GM19455 (cell line): ENCODE measurements around the gene PTGES3.

Experiments used
- ATAC-seq: cut with Tn5 transposase; IDR thresholded peaks from one replicate; pipeline ENCODE4 v1.9.1; 2021; ENCODE audit not compliant: unreplicated experiment

The PTGES3 gene

DNA sequence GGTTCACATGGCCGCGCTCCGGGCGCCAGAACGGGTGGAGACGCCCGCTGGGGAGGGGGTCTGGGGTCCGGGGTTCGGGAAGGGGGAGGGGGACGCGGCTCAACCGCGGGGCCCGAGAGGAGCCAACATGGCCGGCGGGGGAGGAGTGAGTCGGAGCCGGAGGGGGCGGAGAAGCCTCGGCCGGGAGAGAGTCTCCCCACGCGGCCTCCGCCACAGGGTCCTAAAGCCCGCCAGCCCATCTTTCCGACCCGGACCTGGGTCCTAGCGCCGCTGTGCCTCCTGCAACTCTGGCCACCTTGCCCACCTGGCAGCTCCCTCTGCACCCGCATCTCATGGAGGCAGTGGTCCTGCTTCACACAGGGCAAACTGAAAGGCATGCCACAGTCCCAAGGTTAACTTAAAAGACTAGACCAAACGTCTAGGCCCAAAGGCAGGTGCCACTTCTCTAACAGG lies 57.9 kb downstream of the PTGES3 start, which contains the start of gene BAZ2A:
TSS of gene BAZ2A (minus strand) at position 147 of the 453 bp plus-strand sequence. CDS start 12,796 bp downstream, outside the sequence.
- ATAC-seq: peak; percentile 60

DNA sequence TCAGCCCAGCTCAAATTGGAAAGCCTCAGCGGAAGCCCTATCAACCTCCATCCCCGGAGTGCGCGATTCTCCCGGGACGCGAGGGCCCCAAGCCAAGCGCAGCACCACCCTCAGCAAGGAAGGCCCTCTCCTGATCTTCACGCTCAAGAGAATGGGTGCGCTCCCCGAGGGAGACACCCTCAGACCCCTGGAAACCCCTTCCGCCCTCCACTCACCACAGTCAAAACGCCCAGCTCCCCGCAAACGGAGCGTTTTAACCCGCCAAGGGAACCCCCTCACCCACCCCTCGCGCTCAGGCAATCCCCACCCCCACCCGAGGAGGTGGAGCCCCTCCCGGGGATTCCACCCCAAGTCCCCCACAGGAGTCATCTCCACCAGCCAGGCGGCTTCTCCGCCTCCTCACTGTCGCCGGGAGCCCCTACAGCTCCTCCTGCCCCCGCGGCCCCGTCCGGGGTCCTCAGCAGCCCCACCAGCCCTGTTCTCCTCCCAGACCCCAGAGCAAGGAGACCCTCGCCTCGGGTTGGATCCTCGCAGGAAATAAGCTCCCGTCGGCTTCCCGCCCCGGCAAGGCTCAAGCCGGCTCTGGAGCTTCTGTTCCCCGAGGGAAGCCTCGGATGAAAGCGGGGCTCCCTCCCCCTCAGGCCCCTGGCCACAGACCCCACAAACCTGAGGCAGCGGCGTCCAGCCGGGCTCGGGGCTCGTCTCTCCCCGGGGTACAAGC lies 58.5 kb downstream of the PTGES3 start:
- ATAC-seq: peak; percentile 1

DNA sequence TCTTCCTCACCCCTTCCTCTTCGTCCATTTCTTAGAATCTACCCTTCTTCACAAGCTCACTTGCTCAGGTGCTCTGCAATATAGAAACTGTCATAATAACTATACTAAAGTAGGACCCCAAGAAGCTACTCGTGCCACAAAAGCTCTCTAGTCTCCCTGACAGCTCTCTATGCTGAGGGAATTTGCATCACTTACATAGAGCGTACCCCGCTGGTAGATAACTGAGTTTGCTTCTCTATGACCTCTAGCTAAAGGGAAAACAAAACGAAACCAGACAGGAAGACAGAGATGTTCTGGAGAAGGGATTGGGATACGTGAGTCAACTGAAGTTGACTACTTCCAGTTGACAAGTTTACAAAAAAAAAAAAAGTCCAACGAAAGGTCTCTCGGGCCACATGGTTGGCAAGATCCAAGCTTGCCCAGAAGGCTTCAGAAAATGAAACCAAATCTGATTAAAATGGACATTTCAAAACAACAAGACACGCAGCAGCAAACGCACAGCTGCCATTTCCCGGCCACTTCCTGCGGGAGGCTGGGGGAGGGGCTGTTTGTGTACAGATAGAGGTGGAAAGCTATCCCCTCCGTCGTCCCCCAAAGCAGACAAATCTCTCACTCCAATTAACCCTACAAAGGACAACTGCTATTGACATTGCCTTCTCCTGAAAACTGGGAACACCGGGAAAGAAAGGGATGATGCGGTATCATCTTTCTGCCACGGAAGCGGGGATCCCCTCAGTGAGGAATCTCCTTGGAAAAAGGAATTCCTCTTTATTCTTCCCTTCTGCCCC lies 59.2 kb downstream of the PTGES3 start:
- ATAC-seq: no peak

DNA sequence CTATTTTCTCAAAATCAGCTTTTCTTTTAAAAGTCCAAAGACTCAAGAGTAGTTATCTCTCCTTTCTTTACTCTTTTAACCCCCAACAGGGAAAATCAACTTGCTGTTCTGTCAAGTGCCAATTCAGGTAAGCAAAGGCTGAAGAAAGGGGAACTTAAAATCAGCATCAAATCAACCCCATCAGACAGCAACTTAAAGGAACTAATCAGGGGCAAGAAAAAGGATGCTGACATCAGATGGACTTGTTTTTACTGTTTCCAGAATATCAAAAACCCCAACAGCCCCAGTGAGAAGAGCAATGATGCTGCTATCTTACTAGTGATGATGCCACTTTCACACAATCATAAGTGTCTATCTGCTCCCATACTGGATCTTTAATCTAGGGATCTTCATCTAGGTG lies 61.4 kb downstream of the PTGES3 start:
- ATAC-seq: no peak

GRCh38 chr12:56622535-56622934 lies 65.5 kb downstream of the PTGES3 start:
- ATAC-seq: no peak

- ATAC-seq: no peak
Observed at GRCh38 chr12:56616925-56617324, 71.2 kb downstream of the PTGES3 start.

DNA sequence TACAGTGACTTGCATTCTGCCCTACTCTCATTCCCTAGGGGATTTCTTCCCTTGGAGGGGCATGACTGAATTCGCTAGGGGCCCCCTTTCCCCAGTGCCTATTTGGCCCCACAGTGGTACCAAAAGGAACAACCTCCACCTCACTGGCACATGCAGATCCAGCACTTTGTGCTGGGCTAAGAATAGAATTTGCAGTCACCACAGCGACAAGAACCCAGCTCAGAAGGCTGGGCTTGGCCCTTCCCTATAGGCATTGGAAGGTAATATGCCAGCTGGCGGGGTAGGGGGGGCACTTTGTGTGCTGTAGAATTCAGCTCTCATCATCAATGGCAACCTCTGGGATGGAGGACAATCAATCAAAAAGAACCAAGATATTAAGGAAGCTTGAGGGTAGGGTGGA lies 71.8 kb downstream of the PTGES3 start:
- no peak for ATAC-seq

DNA sequence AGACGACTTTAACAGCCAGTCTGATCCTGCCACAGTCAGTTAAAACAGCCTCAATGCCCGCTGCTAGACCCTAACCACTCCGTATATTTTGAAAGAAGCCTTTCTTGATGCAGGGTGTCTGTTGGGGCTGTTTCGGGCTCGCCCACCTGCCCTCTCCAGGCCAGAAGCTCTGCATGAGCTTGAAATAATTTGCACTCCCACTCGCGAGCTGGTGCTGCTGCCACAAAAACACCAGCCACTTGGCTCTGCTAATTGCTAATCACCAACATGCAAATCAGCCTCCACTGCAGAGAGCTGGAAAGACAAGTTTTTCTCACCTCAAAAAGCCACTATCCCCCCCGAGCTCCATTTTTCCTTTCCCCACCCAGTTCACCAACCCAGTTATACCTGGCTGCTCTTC lies 73.5 kb downstream of the PTGES3 start:
- ATAC-seq: no peak
